T1000 (cell line): ENCODE results near the gene CTSF.
A peak's percentile ranks its signal among the peaks of the same experiment; 100 is the strongest.
"Not testable (repeated sequence)": the region's sequence is repeated elsewhere in the genome, so short reads cannot be mapped to it uniquely, and the experiment has no call there.

Source experiments
- DNase-seq: peaks from one replicate; lab custom pipeline; 2025; ENCODE audit warnings: mixed read lengths; lab: John Stamatoyannopoulos, UW

Gene CTSF

GRCh38 chr11:66589996-66590675 is 21.7 kb upstream of the CTSF start:
- DNase-seq: no peak

- DNase-seq: not testable (repeated sequence)
Observed at GRCh38 chr11:66589315-66589714, 20.9 kb upstream of the CTSF start.

- DNase-seq: no peak
Observed at GRCh38 chr11:66586136-66586535, 17.7 kb upstream of the CTSF start.

- not testable (repeated sequence) for DNase-seq
Observed at GRCh38 chr11:66585447-66585846, 17.0 kb upstream of the CTSF start.

GRCh38 chr11:66582565-66583147 is 14.2 kb upstream of the CTSF start:
- not testable (repeated sequence) for DNase-seq

GRCh38 chr11:66581261-66581660 is 12.9 kb upstream of the CTSF start:
- DNase-seq: no peak

- no peak for DNase-seq
Observed at GRCh38 chr11:66580803-66581202, 12.4 kb upstream of the CTSF start.

GRCh38 chr11:66579017-66579606 is 10.7 kb upstream of the CTSF start:
- DNase-seq: peak; percentile 25

GRCh38 chr11:66570850-66571180 is 2.4 kb upstream of the CTSF start:
- no peak for DNase-seq

GRCh38 chr11:66570079-66570849 is 1.9 kb upstream of the CTSF start:
- DNase-seq: no peak

GRCh38 chr11:66569076-66569475 is 670 bp upstream of the CTSF start:
- no peak for DNase-seq

- no peak for DNase-seq
Observed at GRCh38 chr11:66567787-66568123, 651 bp downstream of the CTSF start.

GRCh38 chr11:66566221-66566620 is 2.2 kb downstream of the CTSF start:
- no peak for DNase-seq

- no peak for DNase-seq
Observed at GRCh38 chr11:66564984-66565383, 3.4 kb downstream of the CTSF start.

GRCh38 chr11:66564538-66564937 is 3.9 kb downstream of the CTSF start:
- DNase-seq: no peak

- no peak for DNase-seq
Observed at GRCh38 chr11:66563832-66564231, 4.6 kb downstream of the CTSF start.

GRCh38 chr11:66562907-66563583 is 5.4 kb downstream of the CTSF start:
- DNase-seq: no peak

- no peak for DNase-seq
Observed at GRCh38 chr11:66562275-66562674, 6.1 kb downstream of the CTSF start.

- no peak for DNase-seq
Observed at GRCh38 chr11:66561975-66562248, 6.5 kb downstream of the CTSF start.

- DNase-seq: no peak
Observed at GRCh38 chr11:66561178-66561974, 7.0 kb downstream of the CTSF start.

- DNase-seq: no peak
Observed at GRCh38 chr11:66559866-66560676, 8.3 kb downstream of the CTSF start.
